NCI-H226 (cell line): ENCODE results near the gene RAD18.

ENCODE experiments used
- DNase-seq: peaks from one replicate; pipeline ENCODE4 v3.0.0-alpha.2; 2015

Gene RAD18

GRCh38 chr3:8963137-8963853 is at the start of gene RAD18:
TSS of gene RAD18 (minus strand) at chr3:8963472. CDS start at chr3:8963385, 87 bp downstream.
- peak; percentile 88 for DNase-seq

- no peak for DNase-seq
These were observed 49.2 kb upstream of the RAD18 start for GRCh38 chr3:9012521-9012920.

- no peak for DNase-seq
These were observed 46.8 kb upstream of the RAD18 start for GRCh38 chr3:9009976-9010545.

- DNase-seq = no peak
These were observed 45.4 kb upstream of the RAD18 start for GRCh38 chr3:9008550-9009255.

- DNase-seq = no peak
These were observed 44.7 kb upstream of the RAD18 start for GRCh38 chr3:9007928-9008327.

- DNase-seq = no peak
These were observed 43.9 kb upstream of the RAD18 start for GRCh38 chr3:9007213-9007612.

GRCh38 chr3:9000041-9000440 is 36.8 kb upstream of the RAD18 start:
- DNase-seq = no peak

GRCh38 chr3:8997151-8997550 is 33.9 kb upstream of the RAD18 start:
- DNase-seq = no peak

GRCh38 chr3:8996681-8997121 is 33.4 kb upstream of the RAD18 start:
- DNase-seq = no peak

- no peak for DNase-seq
These were observed 32.9 kb upstream of the RAD18 start for GRCh38 chr3:8996216-8996615.

- DNase-seq = no peak
These were observed 31.0 kb upstream of the RAD18 start for GRCh38 chr3:8994226-8994625.

- no peak for DNase-seq
These were observed 30.1 kb upstream of the RAD18 start for GRCh38 chr3:8993331-8993730.

GRCh38 chr3:8992854-8993253 is 29.6 kb upstream of the RAD18 start:
- DNase-seq = no peak

GRCh38 chr3:8992199-8992598 is 28.9 kb upstream of the RAD18 start:
- no peak for DNase-seq

GRCh38 chr3:8990266-8991215 is 27.3 kb upstream of the RAD18 start:
- no peak for DNase-seq

GRCh38 chr3:8988791-8989558 is 25.7 kb upstream of the RAD18 start:
- no peak for DNase-seq

GRCh38 chr3:8988384-8988655 is 25.0 kb upstream of the RAD18 start:
- DNase-seq = no peak

- DNase-seq = peak; percentile 23
These were observed 24.5 kb upstream of the RAD18 start for GRCh38 chr3:8987645-8988383.

GRCh38 chr3:8987226-8987625 is 24.0 kb upstream of the RAD18 start:
- no peak for DNase-seq

- no peak for DNase-seq
These were observed 23.5 kb upstream of the RAD18 start for GRCh38 chr3:8986741-8987140.

GRCh38 chr3:8985876-8986275 is 22.6 kb upstream of the RAD18 start:
- DNase-seq = no peak

- DNase-seq = no peak
These were observed 22.1 kb upstream of the RAD18 start for GRCh38 chr3:8985411-8985831.
